Activated CD8-positive, alpha-beta memory T cell treated with anti-CD3 and anti-CD28 coated beads, Interleukin-2, amount 50 U/mL, for 4 hours (primary cell): ENCODE data around the gene ISX.

Experiments used
- DNase-seq: peaks from one replicate; pipeline ENCODE4 v3.0.0-alpha.2; 2020

ISX gene

DNA sequence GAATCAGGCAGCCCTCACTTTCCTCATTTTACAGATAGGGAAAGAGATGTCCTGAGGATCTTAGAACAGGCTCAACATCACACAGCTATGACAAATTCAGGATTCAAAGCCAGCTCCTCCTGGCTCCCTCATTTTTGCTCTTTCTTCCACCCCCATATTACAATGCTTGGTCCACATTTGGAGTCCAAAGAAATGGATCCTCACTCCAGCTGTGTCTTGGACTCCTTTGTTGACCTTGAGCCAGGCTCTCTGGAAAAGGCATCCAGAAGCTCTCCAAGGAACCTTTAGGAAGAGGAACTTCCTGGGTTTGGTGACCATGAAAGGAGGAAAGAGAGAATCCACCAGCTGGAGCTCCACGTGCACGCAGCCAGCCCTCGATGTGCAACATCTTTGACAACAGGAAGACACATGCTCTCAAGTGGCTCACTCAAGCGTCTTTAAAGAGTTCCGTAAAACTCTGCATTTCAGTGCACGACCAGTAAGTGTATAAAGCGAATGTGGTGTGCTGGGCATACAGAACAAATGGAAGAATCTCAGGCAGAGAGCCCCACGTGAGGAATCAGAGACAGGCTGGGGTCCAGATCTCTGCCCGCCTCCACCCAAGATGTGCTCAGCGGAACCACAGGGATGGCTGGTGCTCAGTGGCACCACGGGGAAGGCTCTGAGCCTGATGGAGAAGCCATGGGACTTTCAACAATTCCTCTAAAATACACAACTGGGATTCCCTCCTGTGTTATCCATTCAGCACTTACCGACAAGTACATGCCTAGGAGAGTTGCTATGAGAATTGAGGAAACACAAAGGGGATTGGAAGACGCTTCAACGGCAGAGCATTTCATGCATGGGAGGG is 48.4 kb downstream of the ISX start:
- no peak for DNase-seq

DNA sequence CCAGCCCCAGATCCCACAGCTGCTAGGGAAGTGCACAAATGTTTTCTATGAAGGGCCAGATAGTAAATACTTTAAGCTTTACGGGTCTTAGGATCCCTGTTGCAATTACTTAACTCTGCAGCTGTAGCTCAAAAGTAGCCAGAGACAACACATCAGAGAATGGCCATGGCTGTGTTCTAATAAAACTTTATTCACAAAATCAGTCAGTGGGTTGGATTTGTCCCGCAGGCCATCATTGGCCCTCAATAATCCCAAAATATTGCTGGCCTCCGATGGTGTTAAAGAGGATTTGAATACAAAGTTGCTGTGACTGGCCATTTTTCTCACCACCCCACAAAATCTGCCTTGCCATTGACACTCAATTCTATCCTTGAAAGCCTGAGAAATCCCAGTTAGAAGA is 49.6 kb downstream of the ISX start:
- DNase-seq, result no peak

DNA sequence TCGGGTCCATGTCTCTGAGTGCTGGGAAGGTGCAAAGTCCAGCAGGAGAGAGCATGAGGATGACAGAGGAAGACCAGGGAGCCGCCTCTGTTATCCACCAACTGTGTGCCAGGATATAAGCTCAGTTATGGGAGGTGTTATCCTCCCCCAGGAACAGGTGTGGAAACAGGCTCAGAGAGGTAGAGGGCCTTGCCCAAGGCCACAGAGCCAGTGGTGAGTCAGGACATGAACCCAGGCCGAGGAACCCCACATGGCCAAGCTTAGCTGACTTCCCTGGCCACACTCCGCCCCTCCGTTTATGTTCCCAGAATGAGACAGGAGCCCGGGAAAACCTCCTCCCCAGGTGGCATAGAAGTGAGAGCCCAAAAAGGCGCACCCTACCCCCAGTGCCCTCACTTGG is 50.3 kb downstream of the ISX start:
- DNase-seq, result no peak

DNA sequence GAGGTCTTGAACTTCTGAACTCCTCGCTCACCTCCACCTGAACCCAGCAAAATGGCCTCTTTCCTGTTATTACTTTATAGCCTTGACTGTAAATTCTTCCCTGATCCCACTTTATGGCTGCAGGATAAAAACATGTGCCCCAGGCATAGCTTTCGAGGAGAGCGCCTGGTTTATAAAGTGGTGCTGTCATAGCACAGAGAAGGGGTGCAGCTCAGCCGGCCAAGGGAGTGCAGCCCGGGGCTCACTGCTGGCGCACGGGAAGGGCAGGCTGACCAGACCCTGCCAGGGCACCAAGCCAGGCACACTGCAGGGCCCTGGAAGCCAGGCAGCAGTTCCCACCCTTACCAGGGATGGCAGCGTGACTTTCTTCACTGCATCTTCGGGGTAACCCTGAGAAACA is 50.9 kb downstream of the ISX start:
- DNase-seq, result no peak

DNA sequence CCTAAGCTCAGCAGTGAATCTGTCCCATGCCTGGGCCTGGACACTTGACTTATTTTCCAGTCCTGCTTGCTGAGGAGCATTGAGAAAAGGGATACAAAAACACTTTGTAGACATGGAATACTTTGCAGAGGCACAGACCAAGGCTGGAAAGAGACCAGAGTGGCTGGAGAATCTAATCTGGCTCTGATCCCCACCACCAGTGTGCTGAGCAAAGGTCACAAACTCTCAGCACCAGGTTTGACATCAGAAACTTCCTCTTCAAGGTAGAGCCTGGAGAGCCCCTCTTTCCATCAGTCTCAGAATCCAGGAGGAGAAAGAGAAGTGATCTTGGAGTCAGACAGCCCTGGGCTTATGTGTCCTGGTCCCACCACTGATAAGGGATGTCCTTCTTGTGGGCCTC is 53.5 kb downstream of the ISX start:
- no peak for DNase-seq

DNA sequence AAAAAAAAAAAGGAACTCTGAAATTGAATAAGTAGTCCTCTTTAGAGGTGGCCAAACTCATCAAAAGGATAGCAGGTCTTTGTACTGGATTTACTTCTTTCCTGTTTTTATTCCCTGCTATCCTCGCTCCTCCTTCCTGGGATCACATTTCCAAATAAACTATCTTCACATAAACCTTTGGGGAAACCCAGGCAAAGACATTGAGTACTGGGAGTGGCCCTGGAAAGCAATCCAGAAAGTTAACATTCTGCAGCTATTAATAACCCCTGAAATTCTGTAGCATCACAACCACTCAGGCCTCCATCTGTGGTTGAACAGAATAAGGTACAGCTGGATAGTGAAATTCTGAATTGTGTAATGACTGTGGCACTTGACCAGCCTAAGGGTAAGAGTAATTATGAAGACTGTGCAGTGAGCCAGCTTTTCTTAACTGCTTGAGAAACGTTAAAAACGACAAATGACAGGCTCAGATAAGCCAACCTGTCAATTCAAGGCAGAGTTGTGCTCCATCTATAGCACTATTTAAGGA is 58.8 kb downstream of the ISX start:
- no peak for DNase-seq

DNA sequence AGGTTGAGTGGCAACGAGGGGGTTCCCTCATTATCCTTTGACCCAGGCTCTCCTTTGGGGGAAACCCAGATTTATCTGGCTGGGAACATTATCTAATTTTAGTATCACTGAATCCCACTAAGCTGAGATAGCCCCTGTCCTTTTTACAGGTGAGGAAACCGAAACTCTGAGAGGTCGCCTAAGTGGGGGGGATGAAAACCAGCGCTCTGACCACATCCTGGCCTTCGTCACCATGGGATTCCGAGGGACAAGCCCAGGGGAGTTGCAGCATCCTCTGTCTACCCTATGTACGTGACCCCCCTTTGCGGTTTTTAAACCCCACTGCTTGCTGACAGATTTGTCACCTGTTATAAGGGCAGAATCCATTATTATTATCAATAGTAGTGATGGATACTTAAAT is 61.0 kb downstream of the ISX start:
- no peak for DNase-seq

DNA sequence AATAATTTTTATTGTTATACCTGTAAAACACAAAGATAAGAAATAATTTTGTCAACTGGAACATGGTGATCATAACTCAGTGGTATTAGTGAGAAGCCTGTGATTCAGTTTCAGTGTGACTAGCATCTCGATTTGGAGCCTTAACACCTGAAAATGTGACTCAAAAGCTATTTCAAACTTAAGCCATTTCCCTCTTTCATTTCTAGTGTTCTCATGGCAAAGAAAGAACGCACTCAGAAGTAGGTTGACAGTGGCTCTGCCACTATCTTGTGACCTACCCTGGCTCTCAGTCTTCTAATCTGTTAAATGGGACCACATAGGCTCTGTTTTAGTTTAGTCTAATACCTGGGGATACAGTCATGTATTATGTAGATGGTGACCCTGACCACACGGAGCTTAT is 62.7 kb downstream of the ISX start:
- DNase-seq, result no peak

DNA sequence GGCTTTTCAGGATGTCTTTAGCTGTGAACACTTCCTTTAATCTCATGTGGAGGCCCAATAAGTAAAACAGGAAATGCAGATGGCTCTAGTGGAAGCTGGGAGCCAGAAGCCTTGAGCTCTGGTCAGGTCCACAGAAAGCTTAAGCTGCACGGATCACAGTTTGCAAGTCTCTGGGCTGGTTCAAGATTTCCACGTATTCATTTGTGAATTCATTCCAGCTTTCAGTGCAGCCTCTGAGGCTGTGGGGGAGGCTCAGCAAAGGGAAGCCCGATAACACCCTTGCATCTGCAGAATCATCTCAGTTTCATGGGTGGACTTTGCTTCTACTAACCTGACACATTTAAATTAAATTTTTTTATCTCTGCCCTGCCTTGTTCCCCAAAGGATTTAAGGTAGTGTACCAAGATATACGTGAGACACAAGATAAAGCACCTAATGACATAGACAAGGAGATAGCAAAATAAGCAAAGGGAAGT is 65.6 kb downstream of the ISX start:
- DNase-seq, result no peak

DNA sequence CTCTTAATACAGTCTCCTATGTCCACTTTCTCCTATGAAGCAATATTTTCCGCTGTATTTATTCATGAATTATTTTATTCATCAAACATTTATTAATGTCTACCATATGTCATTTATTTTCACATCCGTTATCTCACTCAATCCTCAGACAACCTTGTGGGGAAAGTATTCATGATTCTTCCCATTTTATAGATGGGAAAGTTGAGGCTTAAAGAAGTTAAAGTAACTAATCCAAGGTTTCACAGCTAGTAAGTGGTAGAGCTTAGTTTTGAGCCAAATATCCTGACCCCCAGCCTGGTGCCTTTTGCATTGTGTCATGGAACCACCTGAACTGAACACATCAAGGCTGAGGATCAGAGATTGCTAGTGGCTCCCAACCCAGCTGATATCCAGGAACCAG is 66.6 kb downstream of the ISX start:
- no peak for DNase-seq

DNA sequence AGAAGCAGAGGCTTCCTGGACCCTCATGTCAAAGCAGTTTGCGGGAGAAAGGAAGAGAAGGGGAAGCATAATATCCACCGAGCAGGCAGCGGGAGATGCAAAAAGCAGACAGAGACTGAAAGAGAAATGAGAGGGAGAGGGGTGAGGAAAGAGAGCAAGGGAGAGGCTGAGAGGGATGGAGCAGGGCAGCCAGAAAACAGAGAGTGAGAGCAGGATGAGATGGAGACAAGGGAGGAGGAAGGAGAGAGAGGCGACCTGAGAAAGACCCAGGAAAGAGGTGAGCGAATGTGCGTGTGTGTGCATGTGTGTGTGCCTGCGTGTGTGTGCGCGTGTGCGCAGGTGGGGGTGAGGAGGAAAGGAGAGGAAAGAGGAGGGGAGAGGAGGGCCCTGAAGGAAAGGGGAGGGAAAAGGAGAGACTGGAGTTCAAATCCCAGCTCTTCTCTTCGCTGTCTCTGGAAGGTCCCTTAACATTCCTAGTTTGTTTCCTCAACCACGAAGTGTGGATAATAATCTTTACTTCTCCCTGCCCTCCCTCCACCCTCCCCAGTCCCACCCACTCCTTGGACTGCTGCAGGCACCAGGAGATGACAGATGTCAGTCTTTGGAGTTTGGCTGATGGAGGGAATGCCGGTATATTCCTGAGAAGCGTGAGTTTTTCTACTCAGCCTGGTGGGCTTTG is 67.9 kb downstream of the ISX start:
- no peak for DNase-seq

DNA sequence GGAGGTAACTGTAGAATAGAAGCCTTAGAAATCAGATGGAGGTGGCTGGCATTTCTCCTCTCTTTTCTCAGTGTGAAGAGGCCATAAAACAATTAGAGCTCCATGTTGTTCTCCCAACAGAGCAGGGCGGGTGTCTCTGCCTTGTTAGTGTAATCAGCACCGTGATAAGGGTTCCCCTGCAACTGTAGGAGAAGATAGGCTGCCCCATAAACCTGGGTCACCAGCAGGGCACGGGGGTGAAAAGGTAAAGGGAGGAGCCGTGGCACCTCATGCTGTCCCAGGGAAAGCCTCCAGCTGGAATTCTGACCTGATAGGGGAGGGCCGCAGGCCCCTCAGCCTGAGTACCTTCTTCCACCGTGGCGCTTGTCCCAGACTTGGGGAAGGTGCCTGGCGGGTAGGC is 68.7 kb downstream of the ISX start:
- no peak for DNase-seq

DNA sequence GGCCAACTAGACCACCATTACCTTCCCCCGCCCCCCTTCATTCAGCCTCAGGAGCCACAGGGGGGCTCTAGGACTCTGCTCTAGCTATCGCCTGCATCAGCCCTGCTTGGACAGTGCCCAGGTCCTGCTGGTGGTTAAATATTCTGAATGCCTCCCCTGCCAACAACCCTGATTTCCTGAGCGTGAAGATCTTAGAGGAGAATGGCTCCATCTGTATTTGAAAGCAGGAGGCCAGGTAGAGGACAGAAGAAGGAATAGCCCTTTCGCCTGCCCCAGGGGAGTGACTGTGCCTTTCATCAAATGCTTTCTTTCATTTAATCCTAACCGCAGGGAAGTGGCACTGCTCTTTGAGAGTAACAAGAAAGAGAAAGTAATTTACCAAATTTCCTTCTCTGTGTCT is 69.2 kb downstream of the ISX start:
- DNase-seq, result no peak
